Measurements from ENCODE around the gene KIF24. TPM values are rescaled to one million over a fixed set of nuclear protein-coding genes. Genes with fewer than 3 reads are reported as not detected.

Gene KIF24
- total and polyA plus RNA-seq, 2 donors (not counting 1 experiment from before 2014, with no cell fraction given) = 0.07 to 0.79 TPM

DNA sequence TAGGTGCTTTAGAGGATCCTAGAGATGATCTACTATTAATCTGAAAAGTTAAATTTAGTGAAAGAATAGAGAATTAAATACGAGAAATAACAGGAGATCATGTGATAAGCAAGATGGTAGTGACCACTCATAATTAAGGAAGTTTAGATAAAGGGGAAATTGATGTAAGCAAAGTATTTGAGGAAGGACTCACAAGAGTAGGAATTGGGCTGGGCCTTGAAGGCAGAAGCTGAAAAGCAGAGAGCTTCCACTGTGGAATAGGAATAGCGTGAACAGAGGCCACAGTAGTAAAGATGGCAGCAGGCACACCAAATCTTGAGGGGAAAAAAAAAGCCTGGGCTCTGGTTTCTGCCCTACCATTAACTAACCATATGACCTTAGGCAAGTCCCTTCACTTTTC lies 38.0 kb downstream of the KIF24 start:
- Histone ChIP-seq H3K9ac (ENCODE audit: low read length) (no peak overlapping the region), H3K79me2 (ENCODE audit: control insufficient read depth, insufficient read depth, low read length) (no peaks in the 10 kb centered on the region), H3K4me2 (replicated peaks; ENCODE audit: low read depth, low read length, poor library complexity, severe bottlenecking) (no peak overlapping the region), H3K4me1 (ENCODE audit: control insufficient read depth in 2 of 2, insufficient read depth in 2 of 2, low read length in 2 of 2) (no peaks in the 10 kb centered on the region), H2AFZ (ENCODE audit: insufficient read depth, low read depth, low read length, poor library complexity, severe bottlenecking) (no peak overlapping the region), H3K4me3 (ENCODE audit: control extremely low read depth in 1 of 5, extremely low read depth in 1 of 5, insufficient read depth in 1 of 5, low read depth in 2 of 5, low read length in 4 of 5) (no peak overlapping the region), H4K20me1 (ENCODE audit: control insufficient read depth, insufficient read depth, low read length, poor library complexity, severe bottlenecking) (no peaks in the 10 kb centered on the region), H3K27ac (ENCODE audit: low read length in 2 of 2) (no peak overlapping the region), H3K27me3 (replicated peaks in 1 of 4; ENCODE audit: control extremely low read depth in 1 of 4, control insufficient read depth in 3 of 4, insufficient read depth in 4 of 4, low read length in 3 of 4) (no peaks in the 10 kb centered on the region), H3K9me3 (ENCODE audit: control extremely low read depth in 1 of 3, control insufficient read depth in 2 of 3, insufficient read depth in 1 of 3, low read length in 2 of 3) (no peaks in the 10 kb centered on the region), H3K36me3 (replicated peaks in 1 of 2; ENCODE audit: control extremely low read depth in 1 of 2, control insufficient read depth in 1 of 2, extremely low read depth in 1 of 2, insufficient read depth in 2 of 2, low read length in 1 of 2) (no peaks in the 10 kb centered on the region)
- no peaks in the 10 kb centered on the region for H3K9me3 Mint-ChIP-seq (ENCODE audit: insufficient read depth)
- no peak for TF ChIP-seq EZH2 (IDR thresholded peaks at IDR 0.05; ENCODE audit: borderline replicate concordance, insufficient read depth, low read depth, low read length, poor library complexity, severe bottlenecking)
- TF ChIP-seq, protein P1, sequence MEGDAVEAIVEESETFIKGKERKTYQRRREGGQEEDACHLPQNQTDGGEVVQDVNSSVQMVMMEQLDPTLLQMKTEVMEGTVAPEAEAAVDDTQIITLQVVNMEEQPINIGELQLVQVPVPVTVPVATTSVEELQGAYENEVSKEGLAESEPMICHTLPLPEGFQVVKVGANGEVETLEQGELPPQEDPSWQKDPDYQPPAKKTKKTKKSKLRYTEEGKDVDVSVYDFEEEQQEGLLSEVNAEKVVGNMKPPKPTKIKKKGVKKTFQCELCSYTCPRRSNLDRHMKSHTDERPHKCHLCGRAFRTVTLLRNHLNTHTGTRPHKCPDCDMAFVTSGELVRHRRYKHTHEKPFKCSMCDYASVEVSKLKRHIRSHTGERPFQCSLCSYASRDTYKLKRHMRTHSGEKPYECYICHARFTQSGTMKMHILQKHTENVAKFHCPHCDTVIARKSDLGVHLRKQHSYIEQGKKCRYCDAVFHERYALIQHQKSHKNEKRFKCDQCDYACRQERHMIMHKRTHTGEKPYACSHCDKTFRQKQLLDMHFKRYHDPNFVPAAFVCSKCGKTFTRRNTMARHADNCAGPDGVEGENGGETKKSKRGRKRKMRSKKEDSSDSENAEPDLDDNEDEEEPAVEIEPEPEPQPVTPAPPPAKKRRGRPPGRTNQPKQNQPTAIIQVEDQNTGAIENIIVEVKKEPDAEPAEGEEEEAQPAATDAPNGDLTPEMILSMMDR (IDR thresholded peaks at IDR 0.05) = no peak
- H3K4me3 Mint-ChIP-seq = no peak overlapping the region
- no peaks in the 10 kb centered on the region for H3K27me3 Mint-ChIP-seq
- ChIA-PET POLR2A (no interaction called here), CTCF (no interaction called here)
- no peak for DNase-seq
- no peak overlapping the region for H3K27ac Mint-ChIP-seq
- intact Hi-C loops (cut with micrococcal nuclease) = no loop called here
- ATAC-seq (ENCODE audit: low read depth) = no peak
- no CpG with 5 or more reads among the region's 2 CpGs for WGBS (ENCODE audit: insufficient coverage)
- H3K4me1 Mint-ChIP-seq = no peaks in the 10 kb centered on the region

GRCh38 chr9:34289159-34289558 lies 39.9 kb downstream of the KIF24 start:
- H3K4me2 ChIP-seq (replicated peaks; ENCODE audit: low read depth, low read length, poor library complexity, severe bottlenecking) = no peak overlapping the region
- WGBS (ENCODE audit: insufficient coverage) = 89% methylated on average over 1 of the region's 2 CpGs
- no peaks in the 10 kb centered on the region for H3K79me2 ChIP-seq (ENCODE audit: control insufficient read depth, insufficient read depth, low read length)
- Mint-ChIP-seq H3K9me3 (ENCODE audit: insufficient read depth) (no peaks in the 10 kb centered on the region), H3K4me3 (no peak overlapping the region), H3K4me1 (no peaks in the 10 kb centered on the region), H3K27ac (no peak overlapping the region), H3K27me3 (no peaks in the 10 kb centered on the region)
- TF ChIP-seq EZH2 (IDR thresholded peaks at IDR 0.05; ENCODE audit: borderline replicate concordance, insufficient read depth, low read depth, low read length, poor library complexity, severe bottlenecking) = no peak
- TF ChIP-seq, protein P1 (IDR thresholded peaks at IDR 0.05) = no peak
- no peaks in the 10 kb centered on the region for H4K20me1 ChIP-seq (ENCODE audit: control insufficient read depth, insufficient read depth, low read length, poor library complexity, severe bottlenecking)
- H3K4me3 ChIP-seq (ENCODE audit: control extremely low read depth in 1 of 5, extremely low read depth in 1 of 5, insufficient read depth in 1 of 5, low read depth in 2 of 5, low read length in 4 of 5) = no peak overlapping the region
- H3K9me3 ChIP-seq (ENCODE audit: control extremely low read depth in 1 of 3, control insufficient read depth in 2 of 3, insufficient read depth in 1 of 3, low read length in 2 of 3) = no peaks in the 10 kb centered on the region
- H2AFZ ChIP-seq (ENCODE audit: insufficient read depth, low read depth, low read length, poor library complexity, severe bottlenecking) = no peak overlapping the region
- no peak overlapping the region for H3K27ac ChIP-seq (ENCODE audit: low read length in 2 of 2)
- ChIA-PET CTCF (no interaction called here), POLR2A (interaction anchor here (0.6 kb wide), 1 partner anchor 808 kb away, joined by 5 read pairs; no protein-coding TSS in a partner anchor)
- H3K36me3 ChIP-seq (replicated peaks in 1 of 2; ENCODE audit: control extremely low read depth in 1 of 2, control insufficient read depth in 1 of 2, extremely low read depth in 1 of 2, insufficient read depth in 2 of 2, low read length in 1 of 2) = no peaks in the 10 kb centered on the region
- intact Hi-C loops (cut with micrococcal nuclease) = no loop called here
- DNase-seq (no peak), ATAC-seq (ENCODE audit: low read depth) (no peak)
- no peaks in the 10 kb centered on the region for H3K27me3 ChIP-seq (replicated peaks in 1 of 4; ENCODE audit: control extremely low read depth in 1 of 4, control insufficient read depth in 3 of 4, insufficient read depth in 4 of 4, low read length in 3 of 4)
- H3K4me1 ChIP-seq (ENCODE audit: control insufficient read depth in 2 of 2, insufficient read depth in 2 of 2, low read length in 2 of 2) = no peaks in the 10 kb centered on the region
- no peak overlapping the region for H3K9ac ChIP-seq (ENCODE audit: low read length)
